CD4-positive, CD25-positive, alpha-beta regulatory T cell (primary cell): ENCODE data around the gene CBX4. TPM values are rescaled to one million over a fixed set of nuclear protein-coding genes. Genes with fewer than 3 reads are reported as not detected.
A peak's percentile ranks its signal among the peaks of the same experiment; 100 is the strongest.

Experiments used
- ATAC-seq, 2 donors: fragments of 150-1000 bp; cut with Tn5 transposase; one replicate each; pipeline ENCODE4 v1.10.0; 2021; ENCODE audit warnings: low read depth in 2 of 2, moderate number of reproducible peaks in 2 of 2, moderate library complexity in 1 of 2
- DNase-seq, 3 donors: peaks; one replicate each; pipeline versions ENCODE4 v3.0.0 to v3.0.0-alpha.2; 2012 to 2022; ENCODE audit warnings: mixed read lengths in 1 of 3
- H3K27ac ChIP-seq: one replicate; pipeline ENCODE4 v1.7.0; 2013; ENCODE audit warnings: mild to moderate bottlenecking, low read length; ENCODE audit not compliant: insufficient read depth, poor library complexity, severe bottlenecking
- H3K27me3 ChIP-seq: one replicate; pipeline ENCODE4 v1.7.0; 2013; ENCODE audit warnings: low read length; ENCODE audit not compliant: control insufficient read depth, insufficient read depth
- H3K36me3 ChIP-seq: one replicate; pipeline ENCODE4 v1.7.0; 2013; ENCODE audit warnings: mild to moderate bottlenecking, low read length, moderate library complexity; ENCODE audit not compliant: control insufficient read depth, insufficient read depth
- H3K4me1 ChIP-seq: 2 replicates; pipeline ENCODE4 v1.7.0; 2013; ENCODE audit warnings: mild to moderate bottlenecking, low read length; ENCODE audit not compliant: insufficient read depth, control insufficient read depth, poor library complexity, severe bottlenecking
- H3K4me3 ChIP-seq: one replicate; pipeline ENCODE4 v1.7.0; 2013; ENCODE audit warnings: low read depth, mild to moderate bottlenecking, low read length, moderate library complexity
- H3K9me3 ChIP-seq, 2 experiments: 1 replicate in 1 of 2; 2 replicates in 1 of 2; pipeline ENCODE4 v1.7.0; 2013; ENCODE audit warnings: low read length in 2 of 2, mild to moderate bottlenecking in 1 of 2, moderate library complexity in 1 of 2; ENCODE audit not compliant: control insufficient read depth in 2 of 2
- H3K27ac Mint-ChIP-seq, 3 donors: one replicate each; pipeline ENCODE4 v1.8.0; 2020 to 2022; ENCODE audit warnings: mild to moderate bottlenecking in 3 of 3, mixed read lengths in 3 of 3, moderate library complexity in 2 of 3
- H3K27me3 Mint-ChIP-seq: one replicate; pipeline ENCODE4 v1.8.0; 2022; ENCODE audit warnings: mild to moderate bottlenecking, mixed read lengths
- H3K36me3 Mint-ChIP-seq: one replicate; pipeline ENCODE4 v1.8.0; 2020; ENCODE audit warnings: mixed read lengths
- H3K4me1 Mint-ChIP-seq, 4 donors: one replicate each; pipeline ENCODE4 v1.8.0; 2020 to 2022; ENCODE audit warnings: mixed read lengths in 4 of 4, mild to moderate bottlenecking in 1 of 4
- H3K4me3 Mint-ChIP-seq, 4 donors: one replicate each; pipeline ENCODE4 v1.8.0; 2020 to 2022; ENCODE audit warnings: mild to moderate bottlenecking in 4 of 4, mixed read lengths in 4 of 4, moderate library complexity in 3 of 4
- H3K9me3 Mint-ChIP-seq, 7 donors: one replicate each; pipeline ENCODE4 v1.8.0; 2020 to 2022; ENCODE audit warnings: mixed read lengths in 7 of 7, mild to moderate bottlenecking in 3 of 7, moderate library complexity in 2 of 7
- polyA plus RNA-seq, 4 donors: library from polyadenylated mRNA; unstranded; fragments of 300-500 nt; fragmentation: Illumina TruSeq; gene quantifications; one replicate each; pipeline ENCODE4 v1.2.3, GENCODE V29; 2021
- total RNA-seq: library from RNA; stranded (reverse); gene quantifications from one replicate; pipeline ENCODE4 v1.2.3, GENCODE V29; 2022

Gene CBX4
- total and polyA plus RNA-seq, 5 donors from 2014 or later = 2.9 to 137 (median 5.9) TPM

GRCh38 chr17:79836972-79837887 is 2.0 kb downstream of the CBX4 start:
- no peak overlapping the region for H3K27ac ChIP-seq
- H3K4me1 Mint-ChIP-seq = peaks cover 5 to 58% (median 16%) of the 10 kb centered on the region in 4 donors
- H3K27me3 ChIP-seq = no peaks in the 10 kb centered on the region
- peaks cover 13% of the 10 kb centered on the region for H3K36me3 Mint-ChIP-seq
- peaks cover 0 to 4% (median 0%) of the 10 kb centered on the region in 7 donors for H3K9me3 Mint-ChIP-seq
- H3K4me3 Mint-ChIP-seq = peak overlapping the region; percentile 93 to 99 (median 98)
- peaks cover 14% of the 10 kb centered on the region for H3K36me3 ChIP-seq
- H3K9me3 ChIP-seq = no peaks in the 10 kb centered on the region
- H3K4me1 ChIP-seq = peaks cover 80% of the 10 kb centered on the region
- peak overlapping the region; percentile 93 to 99 (median 98) for H3K27ac Mint-ChIP-seq
- peak overlapping the region; percentile 95 for H3K4me3 ChIP-seq
- DNase-seq = peak in 1 of 3 donors; percentile 70
- ATAC-seq = no peak
- peaks cover 32% of the 10 kb centered on the region for H3K27me3 Mint-ChIP-seq

GRCh38 chr17:79836510-79836971 is 2.7 kb downstream of the CBX4 start:
- Histone ChIP-seq H3K4me3 (no peak overlapping the region), H3K36me3 (peaks cover 14% of the 10 kb centered on the region), H3K4me1 (peaks cover 76% of the 10 kb centered on the region), H3K27me3 (no peaks in the 10 kb centered on the region), H3K27ac (no peak overlapping the region), H3K9me3 (no peaks in the 10 kb centered on the region)
- Mint-ChIP-seq H3K27ac (peak overlapping the region; percentile 20 to 93 (median 58)), H3K4me3 (peak overlapping the region; percentile 89 to 99 (median 94)), H3K27me3 (peaks cover 25% of the 10 kb centered on the region), H3K9me3 (peaks cover 0 to 4% (median 0%) of the 10 kb centered on the region in 7 donors), H3K4me1 (peaks cover 5 to 54% (median 12%) of the 10 kb centered on the region in 4 donors), H3K36me3 (peaks cover 13% of the 10 kb centered on the region)
- DNase-seq (no peak), ATAC-seq (no peak)

- H3K4me3 Mint-ChIP-seq = peak overlapping the region in 3 of 4 donors; percentile 39 to 99 (median 89)
- no peak for ATAC-seq
- no peak for DNase-seq
- H3K4me3 ChIP-seq = no peak overlapping the region
- H3K9me3 Mint-ChIP-seq = peaks cover 0 to 4% (median 0%) of the 10 kb centered on the region in 7 donors
- H3K27me3 Mint-ChIP-seq = peaks cover 20% of the 10 kb centered on the region
- peaks cover 13% of the 10 kb centered on the region for H3K36me3 Mint-ChIP-seq
- H3K4me1 ChIP-seq = peaks cover 71% of the 10 kb centered on the region
- H3K4me1 Mint-ChIP-seq = peaks cover 5 to 51% (median 12%) of the 10 kb centered on the region in 4 donors
- H3K27ac Mint-ChIP-seq = no peak overlapping the region
- H3K36me3 ChIP-seq = peaks cover 14% of the 10 kb centered on the region
- no peaks in the 10 kb centered on the region for H3K9me3 ChIP-seq
- no peaks in the 10 kb centered on the region for H3K27me3 ChIP-seq
- no peak overlapping the region for H3K27ac ChIP-seq
Measured at GRCh38 chr17:79835953-79836509, 3.2 kb downstream of the CBX4 start.

GRCh38 chr17:79835470-79835899 is 3.8 kb downstream of the CBX4 start:
- Mint-ChIP-seq H3K27me3 (peaks cover 14% of the 10 kb centered on the region), H3K4me1 (peaks cover 5 to 48% (median 12%) of the 10 kb centered on the region in 4 donors), H3K4me3 (peak overlapping the region in 3 of 4 donors; percentile 47 to 63 (median 56)), H3K27ac (no peak overlapping the region), H3K36me3 (peaks cover 13% of the 10 kb centered on the region), H3K9me3 (peaks cover 0 to 4% (median 0%) of the 10 kb centered on the region in 7 donors)
- DNase-seq (no peak), ATAC-seq (no peak)
- Histone ChIP-seq H3K27ac (no peak overlapping the region), H3K36me3 (peaks cover 14% of the 10 kb centered on the region), H3K9me3 (no peaks in the 10 kb centered on the region), H3K4me3 (no peak overlapping the region), H3K4me1 (peaks cover 66% of the 10 kb centered on the region), H3K27me3 (no peaks in the 10 kb centered on the region)

GRCh38 chr17:79834565-79835469 is 4.4 kb downstream of the CBX4 start:
- Mint-ChIP-seq H3K4me3 (peak overlapping the region; percentile 46 to 71 (median 67)), H3K4me1 (peaks cover 5 to 45% (median 12%) of the 10 kb centered on the region in 4 donors), H3K27ac (no peak overlapping the region), H3K27me3 (peaks cover 9% of the 10 kb centered on the region), H3K36me3 (peaks cover 13% of the 10 kb centered on the region), H3K9me3 (peaks cover 0 to 4% (median 0%) of the 10 kb centered on the region in 7 donors)
- no peak overlapping the region for H3K4me3 ChIP-seq
- no peak overlapping the region for H3K27ac ChIP-seq
- DNase-seq = peak in 1 of 3 donors; percentile 40
- H3K27me3 ChIP-seq = no peaks in the 10 kb centered on the region
- peaks cover 59% of the 10 kb centered on the region for H3K4me1 ChIP-seq
- peaks cover 14% of the 10 kb centered on the region for H3K36me3 ChIP-seq
- H3K9me3 ChIP-seq = no peaks in the 10 kb centered on the region
- no peak for ATAC-seq

GRCh38 chr17:79833744-79834564 is 5.3 kb downstream of the CBX4 start:
- peaks cover 5 to 46% (median 13%) of the 10 kb centered on the region in 4 donors for H3K4me1 Mint-ChIP-seq
- H3K27ac ChIP-seq = no peak overlapping the region
- H3K4me3 Mint-ChIP-seq = peak overlapping the region in 2 of 4 donors; percentile 46 to 76
- peaks cover 9% of the 10 kb centered on the region for H3K27me3 Mint-ChIP-seq
- no peaks in the 10 kb centered on the region for H3K9me3 ChIP-seq
- peaks cover 0 to 4% (median 0%) of the 10 kb centered on the region in 7 donors for H3K9me3 Mint-ChIP-seq
- H3K36me3 Mint-ChIP-seq = peaks cover 13% of the 10 kb centered on the region
- ATAC-seq (no peak), DNase-seq (no peak)
- no peak overlapping the region for H3K27ac Mint-ChIP-seq
- H3K4me3 ChIP-seq = no peak overlapping the region
- no peaks in the 10 kb centered on the region for H3K27me3 ChIP-seq
- H3K36me3 ChIP-seq = peaks cover 14% of the 10 kb centered on the region
- peaks cover 55% of the 10 kb centered on the region for H3K4me1 ChIP-seq
